ENCODE data around the gene CLSTN3. TPM values are rescaled to one million over a fixed set of nuclear protein-coding genes. Genes with fewer than 3 reads are reported as not detected.
"Not testable (repeated sequence)": the region's sequence is repeated elsewhere in the genome, so short reads cannot be mapped to it uniquely, and the experiment has no call there.

Gene CLSTN3
- total RNA-seq, 1 donor from 2014 or later = 106 TPM

- DNase-seq (ENCODE audit: low read depth) = no peak
Measured at GRCh38 chr12:7103837-7104584, 26.2 kb upstream of the CLSTN3 start.

- DNase-seq (ENCODE audit: low read depth) = no peak
Measured at GRCh38 chr12:7106082-7106481, 24.1 kb upstream of the CLSTN3 start.

GRCh38 chr12:7107181-7107580 is 23.0 kb upstream of the CLSTN3 start:
- DNase-seq (ENCODE audit: low read depth) = not testable (repeated sequence)

- DNase-seq (ENCODE audit: low read depth) = peak; percentile 43
Measured at GRCh38 chr12:7107636-7108002, 22.6 kb upstream of the CLSTN3 start.

- DNase-seq (ENCODE audit: low read depth) = peak; percentile 54
Measured at GRCh38 chr12:7108003-7108795, 22.0 kb upstream of the CLSTN3 start.

GRCh38 chr12:7108796-7109571 is 21.2 kb upstream of the CLSTN3 start, which contains the start of gene C1RL:
Gene C1RL, minus strand, starts transcription at chr12:7109214. Its CDS starts 34 bp downstream, at chr12:7109180.
- peak; percentile 84 for DNase-seq (ENCODE audit: low read depth)

GRCh38 chr12:7109572-7109920 is 20.6 kb upstream of the CLSTN3 start:
- no peak for DNase-seq (ENCODE audit: low read depth)

GRCh38 chr12:7110661-7111060 is 19.5 kb upstream of the CLSTN3 start:
- DNase-seq (ENCODE audit: low read depth) = no peak

- no peak for DNase-seq (ENCODE audit: low read depth)
Measured at GRCh38 chr12:7112041-7112440, 18.1 kb upstream of the CLSTN3 start.

GRCh38 chr12:7113389-7113871 is 16.7 kb upstream of the CLSTN3 start:
- peak; percentile 23 for DNase-seq (ENCODE audit: low read depth)

GRCh38 chr12:7114008-7114407 is 16.2 kb upstream of the CLSTN3 start:
- no peak for DNase-seq (ENCODE audit: low read depth)

GRCh38 chr12:7114851-7115250 is 15.3 kb upstream of the CLSTN3 start:
- no peak for DNase-seq (ENCODE audit: low read depth)

- DNase-seq (ENCODE audit: low read depth) = no peak
Measured at GRCh38 chr12:7116196-7116595, 14.0 kb upstream of the CLSTN3 start.

- DNase-seq (ENCODE audit: low read depth) = no peak
Measured at GRCh38 chr12:7116916-7117315, 13.3 kb upstream of the CLSTN3 start.

- no peak for DNase-seq (ENCODE audit: low read depth)
Measured at GRCh38 chr12:7117670-7118069, 12.5 kb upstream of the CLSTN3 start.

- DNase-seq (ENCODE audit: low read depth) = no peak
Measured at GRCh38 chr12:7118881-7119280, 11.3 kb upstream of the CLSTN3 start.

- DNase-seq (ENCODE audit: low read depth) = no peak
Measured at GRCh38 chr12:7120166-7120565, 10.0 kb upstream of the CLSTN3 start.

- no peak for DNase-seq (ENCODE audit: low read depth)
Measured at GRCh38 chr12:7121324-7121723, 8.8 kb upstream of the CLSTN3 start.

- no peak for DNase-seq (ENCODE audit: low read depth)
Measured at GRCh38 chr12:7122811-7123769, 7.1 kb upstream of the CLSTN3 start.

- DNase-seq (ENCODE audit: low read depth) = peak; percentile 36
Measured at GRCh38 chr12:7123806-7124522, 6.2 kb upstream of the CLSTN3 start.

Data from renal cortical epithelial cell (primary cell).